RPMI8226 (cell line): ENCODE measurements around the gene MACF1.
A peak's percentile ranks its signal among the peaks of the same experiment; 100 is the strongest.
"Not testable (repeated sequence)": the region's sequence is repeated elsewhere in the genome, so short reads cannot be mapped to it uniquely, and the experiment has no call there.

ENCODE experiments used
- DNase-seq: peaks from one replicate; pipeline ENCODE4 v3.0.0-alpha.2; 2015

The MACF1 gene

GRCh38 chr1:39182804-39183203 lies 21.7 kb upstream of the MACF1 start:
- no peak for DNase-seq

GRCh38 chr1:39183503-39184353 lies 20.8 kb upstream of the MACF1 start:
- DNase-seq: peak; percentile 80

GRCh38 chr1:39184354-39184818 lies 20.1 kb upstream of the MACF1 start:
- DNase-seq: no peak

GRCh38 chr1:39187275-39188046 lies 17.0 kb upstream of the MACF1 start:
- DNase-seq: no peak

- no peak for DNase-seq
Observed at GRCh38 chr1:39189592-39190041, 14.9 kb upstream of the MACF1 start.

GRCh38 chr1:39190096-39190495 lies 14.4 kb upstream of the MACF1 start:
- DNase-seq: no peak

- no peak for DNase-seq
Observed at GRCh38 chr1:39194398-39195051, 10.0 kb upstream of the MACF1 start.

GRCh38 chr1:39195166-39196111 lies 9.1 kb upstream of the MACF1 start:
- no peak for DNase-seq

- peak; percentile 45 for DNase-seq
Observed at GRCh38 chr1:39196244-39197215, 8.0 kb upstream of the MACF1 start.

GRCh38 chr1:39199593-39199992 lies 4.9 kb upstream of the MACF1 start:
- DNase-seq: no peak

- peak; percentile 69 for DNase-seq
Observed at GRCh38 chr1:39205102-39205780, 746 bp downstream of the MACF1 start.

- DNase-seq: no peak
Observed at GRCh38 chr1:39205781-39206464, 1.4 kb downstream of the MACF1 start.

GRCh38 chr1:39208360-39208759 lies 3.9 kb downstream of the MACF1 start:
- DNase-seq: not testable (repeated sequence)

GRCh38 chr1:39210649-39211048 lies 6.2 kb downstream of the MACF1 start:
- no peak for DNase-seq

- no peak for DNase-seq
Observed at GRCh38 chr1:39212499-39212898, 8.0 kb downstream of the MACF1 start.

- no peak for DNase-seq
Observed at GRCh38 chr1:39213511-39214002, 9.1 kb downstream of the MACF1 start.

- DNase-seq: no peak
Observed at GRCh38 chr1:39214021-39214713, 9.7 kb downstream of the MACF1 start.

- DNase-seq: peak; percentile 12
Observed at GRCh38 chr1:39214714-39214997, 10.2 kb downstream of the MACF1 start.
